ENCODE results near the gene SHANK1.
A peak's percentile ranks its signal among the peaks of the same experiment; 100 is the strongest.
"Not testable (repeated sequence)": the region's sequence is repeated elsewhere in the genome, so short reads cannot be mapped to it uniquely, and the experiment has no call there.

The SHANK1 gene

GRCh38 chr19:50719566-50719965 lies at the start of gene SHANK1:
SHANK1 (minus strand) TSS chr19:50719802; CDS start chr19:50716919, 2,883 bp downstream.
- no peak for TF ChIP-seq CTCF (IDR thresholded peaks at IDR 0.05; ENCODE audit: low read length, missing control alignments)
- peak within 1 kb of the TSS; percentile 49 for H3K4me3 ChIP-seq (replicated peaks; ENCODE audit: low read depth, low read length)
- DNase-seq (ENCODE audit: low read depth): no peak

GRCh38 chr19:50768277-50768676 lies 48.7 kb upstream of the SHANK1 start:
- no peak for TF ChIP-seq CTCF (IDR thresholded peaks at IDR 0.05; ENCODE audit: low read length, missing control alignments)
- DNase-seq (ENCODE audit: low read depth): no peak
- no peak overlapping the region for H3K4me3 ChIP-seq (replicated peaks; ENCODE audit: low read depth, low read length)

- not testable (repeated sequence) for H3K4me3 ChIP-seq (replicated peaks; ENCODE audit: low read depth, low read length); DNase-seq (ENCODE audit: low read depth)
Measured at GRCh38 chr19:50767263-50767662, 47.7 kb upstream of the SHANK1 start.

- not testable (repeated sequence) for DNase-seq (ENCODE audit: low read depth); H3K4me3 ChIP-seq (replicated peaks; ENCODE audit: low read depth, low read length)
Measured at GRCh38 chr19:50766746-50767145, 47.1 kb upstream of the SHANK1 start.

GRCh38 chr19:50764409-50764808 lies 44.8 kb upstream of the SHANK1 start:
- no peak for TF ChIP-seq CTCF (IDR thresholded peaks at IDR 0.05; ENCODE audit: low read length, missing control alignments)
- no peak for DNase-seq (ENCODE audit: low read depth)
- H3K4me3 ChIP-seq (replicated peaks; ENCODE audit: low read depth, low read length): no peak overlapping the region

- H3K4me3 ChIP-seq (replicated peaks; ENCODE audit: low read depth, low read length); DNase-seq (ENCODE audit: low read depth): not testable (repeated sequence)
Measured at GRCh38 chr19:50763521-50763920, 43.9 kb upstream of the SHANK1 start.

GRCh38 chr19:50761501-50761900 lies 41.9 kb upstream of the SHANK1 start:
- not testable (repeated sequence) for H3K4me3 ChIP-seq (replicated peaks; ENCODE audit: low read depth, low read length); DNase-seq (ENCODE audit: low read depth)

- TF ChIP-seq CTCF (IDR thresholded peaks at IDR 0.05; ENCODE audit: low read length, missing control alignments): no peak
- DNase-seq (ENCODE audit: low read depth): peak; percentile 48
- no peak overlapping the region for H3K4me3 ChIP-seq (replicated peaks; ENCODE audit: low read depth, low read length)
Measured at GRCh38 chr19:50759886-50760285, 40.3 kb upstream of the SHANK1 start.

- DNase-seq (ENCODE audit: low read depth); H3K4me3 ChIP-seq (replicated peaks; ENCODE audit: low read depth, low read length): not testable (repeated sequence)
Measured at GRCh38 chr19:50759076-50759475, 39.5 kb upstream of the SHANK1 start.

- not testable (repeated sequence) for H3K4me3 ChIP-seq (replicated peaks; ENCODE audit: low read depth, low read length); DNase-seq (ENCODE audit: low read depth)
Measured at GRCh38 chr19:50757624-50758023, 38.0 kb upstream of the SHANK1 start.

- not testable (repeated sequence) for H3K4me3 ChIP-seq (replicated peaks; ENCODE audit: low read depth, low read length); DNase-seq (ENCODE audit: low read depth)
Measured at GRCh38 chr19:50756244-50756643, 36.6 kb upstream of the SHANK1 start.
